Sigmoid colon (tissue), 7 donors: ENCODE results near the gene GRIK1. TPM values are rescaled to one million over a fixed set of nuclear protein-coding genes. Genes with fewer than 3 reads are reported as not detected.

Experiments
- DNase-seq: peaks from one replicate; pipeline ENCODE4 v3.0.0-alpha.2; 2019
- H3K27ac ChIP-seq, 4 donors: fragments of 200-600 bp; sonication (generic); one replicate each; pipeline ENCODE4 v1.5.1; 2016 to 2019; ENCODE audit warnings: mild to moderate bottlenecking in 1 of 4
- H3K27me3 ChIP-seq, 3 donors: fragments of 200-600 bp; sonication (generic); one replicate each; pipeline ENCODE4 v1.5.1; 2019; ENCODE audit warnings: mild to moderate bottlenecking in 1 of 3
- H3K36me3 ChIP-seq, 4 donors: fragments of 200-600 bp; sonication (generic); one replicate each; pipeline ENCODE4 v1.5.1; 2016 to 2019
- H3K4me1 ChIP-seq, 4 donors: fragments of 200-600 bp; sonication (generic); one replicate each; pipeline ENCODE4 v1.5.1; 2017 to 2019
- H3K4me3 ChIP-seq, 4 donors: fragments of 200-600 bp; sonication (generic); one replicate each; pipeline ENCODE4 v1.5.1; 2017 to 2019; ENCODE audit warnings: mild to moderate bottlenecking in 2 of 4, moderate library complexity in 1 of 4
- H3K9me3 ChIP-seq, 4 donors: fragments of 200-600 bp in 3 of 4; sonication (generic) in 3 of 4; one replicate each; pipeline versions ENCODE4 v1.5.1 to v1.6.1; 2013 to 2019
- EP300 ChIP-seq, 4 donors: sonication (generic); formaldehyde crosslinking; IDR thresholded peaks; one replicate each; pipeline ENCODE4 v1.6.1; 2017; ENCODE audit warnings: antibody characterized with exemption in 4 of 4
- POLR2A ChIP-seq, 2 donors: fragments of 450-650 bp; IDR thresholded peaks; one replicate each; pipeline ENCODE4 v1.6.1; 2016; ENCODE audit warnings: antibody characterized with exemption in 2 of 2, mild to moderate bottlenecking in 2 of 2, moderate library complexity in 2 of 2
- POLR2AphosphoS5 ChIP-seq, 4 donors: sonication (generic); formaldehyde crosslinking; IDR thresholded peaks; one replicate each; pipeline ENCODE4 v1.6.1; 2017; ENCODE audit warnings: antibody characterized with exemption in 4 of 4
- WGBS, 2 donors: extraction: QIAGEN DNeasy Blood & Tissue Kit; methylation state at CpG; one replicate each; pipeline ENCODE4 v1.1.7; 2013; 5-methylcytosine and 5-hydroxymethylcytosine counted together
- intact Hi-C: fragments of 100-400 bp; cut with DNase I; formaldehyde crosslinking; loops from one replicate; pipeline ENCODE4 v1.15.1; 2023
- polyA plus RNA-seq, 3 donors: library from polyadenylated mRNA; stranded (reverse); fragments of 200-250 nt; gene quantifications; one replicate each; pipeline ENCODE4 v1.2.3, GENCODE V29; 2013
- total RNA-seq, 4 donors: library from RNA; depleted of rRNA; stranded (reverse); fragments of >200 nt; gene quantifications; one replicate each; pipeline ENCODE4 v1.1.0, GENCODE V29; 2016
- TF ChIP-seq, protein P1 (sequence below), 4 experiments: fragments of 450-650 bp in 3 of 4; fragments of 200-600 bp in 1 of 4; IDR thresholded peaks; one replicate each; pipeline ENCODE4 v1.5.1; 2016 to 2019; ENCODE audit warnings: antibody characterized with exemption in 4 of 4, mild to moderate bottlenecking in 3 of 4, moderate library complexity in 2 of 4
- donor health status: healthy with polysubstance abuse.
- donor health status: Bipolar disorder and iron deficiency.
- donor health status: healthy.

GRIK1 gene
- total and polyA plus RNA-seq, 7 donors, result under 0.01 to 0.49 (median 0.13) TPM; not detected in 4

DNA sequence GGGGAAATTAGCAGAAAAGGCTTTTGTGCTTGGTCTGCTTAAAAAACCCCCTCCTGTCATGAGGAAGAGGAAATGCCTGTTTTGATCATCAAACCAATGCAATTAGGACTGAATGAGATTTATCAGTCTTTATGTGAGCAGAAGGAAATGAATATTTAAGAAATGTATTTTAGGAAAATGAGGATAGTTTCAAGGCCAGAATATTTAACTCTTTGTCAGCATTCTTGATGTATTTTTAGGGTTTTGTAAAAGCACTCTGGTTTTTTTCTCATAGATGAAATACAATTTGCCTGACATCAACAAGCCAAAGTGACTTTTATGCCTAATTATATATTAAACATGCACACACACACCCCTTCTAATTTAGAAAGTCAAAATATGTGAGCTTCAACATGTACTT, 213.8 kb downstream of the GRIK1 start:
- TF ChIP-seq EP300 (IDR thresholded peaks at IDR 0.05) (no peak), POLR2A (IDR thresholded peaks at IDR 0.05) (no peak), POLR2AphosphoS5 (IDR thresholded peaks at IDR 0.05) (no peak)
- TF ChIP-seq, protein P1, sequence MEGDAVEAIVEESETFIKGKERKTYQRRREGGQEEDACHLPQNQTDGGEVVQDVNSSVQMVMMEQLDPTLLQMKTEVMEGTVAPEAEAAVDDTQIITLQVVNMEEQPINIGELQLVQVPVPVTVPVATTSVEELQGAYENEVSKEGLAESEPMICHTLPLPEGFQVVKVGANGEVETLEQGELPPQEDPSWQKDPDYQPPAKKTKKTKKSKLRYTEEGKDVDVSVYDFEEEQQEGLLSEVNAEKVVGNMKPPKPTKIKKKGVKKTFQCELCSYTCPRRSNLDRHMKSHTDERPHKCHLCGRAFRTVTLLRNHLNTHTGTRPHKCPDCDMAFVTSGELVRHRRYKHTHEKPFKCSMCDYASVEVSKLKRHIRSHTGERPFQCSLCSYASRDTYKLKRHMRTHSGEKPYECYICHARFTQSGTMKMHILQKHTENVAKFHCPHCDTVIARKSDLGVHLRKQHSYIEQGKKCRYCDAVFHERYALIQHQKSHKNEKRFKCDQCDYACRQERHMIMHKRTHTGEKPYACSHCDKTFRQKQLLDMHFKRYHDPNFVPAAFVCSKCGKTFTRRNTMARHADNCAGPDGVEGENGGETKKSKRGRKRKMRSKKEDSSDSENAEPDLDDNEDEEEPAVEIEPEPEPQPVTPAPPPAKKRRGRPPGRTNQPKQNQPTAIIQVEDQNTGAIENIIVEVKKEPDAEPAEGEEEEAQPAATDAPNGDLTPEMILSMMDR (IDR thresholded peaks at IDR 0.05), result no peak
- H3K36me3 ChIP-seq, result no peaks in the 10 kb centered on the region
- no peak overlapping the region for H3K4me3 ChIP-seq
- no peaks in the 10 kb centered on the region for H3K9me3 ChIP-seq
- DNase-seq, result no peak
- no peak overlapping the region for H3K27ac ChIP-seq
- no peaks in the 10 kb centered on the region for H3K4me1 ChIP-seq
- no peaks in the 10 kb centered on the region for H3K27me3 ChIP-seq
- intact Hi-C loops, result no loop called here

DNA sequence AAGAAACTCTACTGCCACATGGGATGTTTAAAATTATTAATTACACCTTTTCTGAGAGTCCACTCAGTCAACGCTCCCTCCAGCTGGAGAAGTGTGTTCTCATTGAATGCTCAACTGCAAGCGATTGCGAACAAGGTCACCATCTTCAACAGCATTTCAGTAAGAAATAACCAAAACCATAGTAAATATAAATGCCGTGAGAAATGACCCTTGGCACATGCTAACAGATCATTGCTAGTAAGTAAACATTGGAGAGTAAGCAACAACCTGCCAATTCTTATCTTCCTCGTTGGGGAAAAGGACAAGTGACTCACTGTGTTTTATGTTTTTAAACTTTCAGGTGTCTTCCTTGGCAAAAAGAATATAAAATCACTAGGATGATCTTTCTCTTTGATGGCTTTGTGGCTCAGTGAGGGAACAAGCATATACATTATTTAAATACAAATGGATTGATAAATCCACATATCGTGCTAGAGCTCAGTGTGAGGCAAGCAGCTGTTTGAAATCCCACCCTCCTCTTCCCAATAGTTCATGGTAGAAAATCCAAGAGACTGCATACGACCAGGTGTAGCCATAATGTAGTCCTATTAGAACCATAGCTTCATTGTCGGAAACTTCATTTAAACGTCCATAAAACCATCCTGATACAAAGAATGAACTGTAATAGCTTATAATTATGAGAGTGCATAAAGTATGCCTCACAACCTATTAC, 214.6 kb downstream of the GRIK1 start:
- Histone ChIP-seq H3K27ac (no peak overlapping the region), H3K4me3 (no peak overlapping the region), H3K27me3 (no peaks in the 10 kb centered on the region), H3K36me3 (no peaks in the 10 kb centered on the region), H3K9me3 (no peaks in the 10 kb centered on the region), H3K4me1 (no peaks in the 10 kb centered on the region)
- TF ChIP-seq POLR2AphosphoS5 (IDR thresholded peaks at IDR 0.05), result no peak
- TF ChIP-seq EP300 (IDR thresholded peaks at IDR 0.05), result no peak
- TF ChIP-seq POLR2A (IDR thresholded peaks at IDR 0.05), result no peak
- TF ChIP-seq, protein P1 (IDR thresholded peaks at IDR 0.05), result no peak
- intact Hi-C loops, result no loop called here
- DNase-seq, result no peak
- 17 to 67% methylated on average over 9 of the region's 9 CpGs for WGBS, 2 donors

DNA sequence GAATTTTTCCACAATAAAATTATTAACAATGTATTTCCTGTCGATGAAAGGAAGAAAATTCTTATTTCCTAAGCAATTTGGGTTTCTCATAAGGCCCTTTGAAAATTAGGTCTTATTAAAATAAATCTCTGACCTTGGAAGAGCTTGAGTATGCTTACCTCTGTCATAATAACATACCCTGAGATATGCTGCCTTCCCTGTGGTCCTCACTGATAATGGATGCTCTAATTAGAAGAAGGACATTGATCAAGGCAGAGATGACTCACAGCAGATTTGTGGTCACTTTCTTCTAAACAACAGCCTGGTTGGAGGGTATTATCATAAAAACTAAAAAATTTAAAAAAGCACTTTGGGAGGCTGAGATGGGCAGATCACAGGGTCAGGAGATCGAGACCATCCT, 217.8 kb downstream of the GRIK1 start:
- no peak overlapping the region for H3K4me3 ChIP-seq
- no peaks in the 10 kb centered on the region for H3K4me1 ChIP-seq
- H3K27ac ChIP-seq, result no peak overlapping the region
- intact Hi-C loops, result no loop called here
- DNase-seq, result no peak
- WGBS, 2 donors, result 98 to 99% methylated on average over 2 of the region's 2 CpGs
- no peaks in the 10 kb centered on the region for H3K9me3 ChIP-seq
- no peaks in the 10 kb centered on the region for H3K27me3 ChIP-seq
- H3K36me3 ChIP-seq, result no peaks in the 10 kb centered on the region
- TF ChIP-seq POLR2A (IDR thresholded peaks at IDR 0.05) (no peak), POLR2AphosphoS5 (IDR thresholded peaks at IDR 0.05) (no peak), EP300 (IDR thresholded peaks at IDR 0.05) (no peak)
- TF ChIP-seq, protein P1 (IDR thresholded peaks at IDR 0.05), result no peak

DNA sequence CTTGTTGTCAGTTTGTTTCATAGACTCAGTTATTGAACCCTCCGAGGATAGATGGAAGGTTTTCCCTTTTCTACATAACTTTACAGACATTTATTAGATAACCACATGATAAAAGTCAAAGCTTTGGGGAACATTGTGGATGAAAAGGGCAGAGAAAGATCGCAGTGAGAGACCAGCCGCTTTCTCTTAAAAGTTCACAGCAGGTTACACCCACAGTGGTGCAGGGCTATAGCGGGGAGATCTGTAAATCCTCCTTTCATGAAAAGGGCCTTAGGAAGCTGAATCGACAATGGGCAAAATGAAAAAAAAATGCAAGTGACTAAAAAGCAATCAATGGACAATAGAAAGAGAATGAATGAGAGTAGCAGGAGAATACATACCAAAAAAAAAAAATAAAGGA, 218.6 kb downstream of the GRIK1 start:
- DNase-seq, result no peak
- intact Hi-C loops, result no loop called here
- TF ChIP-seq POLR2AphosphoS5 (IDR thresholded peaks at IDR 0.05), result no peak
- no peak for TF ChIP-seq POLR2A (IDR thresholded peaks at IDR 0.05)
- no peak for TF ChIP-seq EP300 (IDR thresholded peaks at IDR 0.05)
- TF ChIP-seq, protein P1 (IDR thresholded peaks at IDR 0.05), result no peak
- no peaks in the 10 kb centered on the region for H3K27me3 ChIP-seq
- no peaks in the 10 kb centered on the region for H3K9me3 ChIP-seq
- 88 to 91% methylated on average over 5 of the region's 5 CpGs for WGBS, 2 donors
- H3K4me3 ChIP-seq, result no peak overlapping the region
- no peak overlapping the region for H3K27ac ChIP-seq
- H3K36me3 ChIP-seq, result no peaks in the 10 kb centered on the region
- H3K4me1 ChIP-seq, result no peaks in the 10 kb centered on the region

DNA sequence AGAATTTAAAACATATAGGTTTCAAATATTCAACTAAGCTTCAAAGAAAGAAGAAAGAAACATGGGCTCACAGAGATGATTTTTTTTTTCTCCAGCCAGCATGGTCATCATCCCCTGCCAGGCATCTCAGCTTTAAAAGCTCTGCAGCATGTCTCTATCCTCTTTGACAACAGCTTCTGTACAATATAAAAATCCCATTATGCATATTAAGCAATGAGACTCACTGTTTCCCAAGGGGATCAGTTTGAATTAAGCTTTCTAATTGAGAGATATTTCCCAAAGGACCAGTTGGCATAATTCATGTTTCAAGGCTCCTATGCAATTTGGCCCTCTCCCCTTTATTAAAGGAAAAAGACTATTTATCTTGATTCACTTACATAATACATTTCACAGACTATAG, 220.3 kb downstream of the GRIK1 start:
- no peak for DNase-seq
- intact Hi-C loops, result no loop called here

More for the DNA sequence above, 220.3 kb downstream of the GRIK1 start:
- H3K36me3 ChIP-seq, result no peaks in the 10 kb centered on the region
- no peaks in the 10 kb centered on the region for H3K9me3 ChIP-seq
- H3K27me3 ChIP-seq, result no peaks in the 10 kb centered on the region
- no peaks in the 10 kb centered on the region for H3K4me1 ChIP-seq
- H3K27ac ChIP-seq, result no peak overlapping the region
- H3K4me3 ChIP-seq, result no peak overlapping the region
- TF ChIP-seq POLR2A (IDR thresholded peaks at IDR 0.05) (no peak), EP300 (IDR thresholded peaks at IDR 0.05) (no peak), POLR2AphosphoS5 (IDR thresholded peaks at IDR 0.05) (no peak)
- TF ChIP-seq, protein P1 (IDR thresholded peaks at IDR 0.05), result no peak
